Measurements from ENCODE around the gene EDDM13.
A peak's percentile ranks its signal among the peaks of the same experiment; 100 is the strongest.
"Not testable (repeated sequence)": the region's sequence is repeated elsewhere in the genome, so short reads cannot be mapped to it uniquely, and the experiment has no call there.

The EDDM13 gene

GRCh38 chr19:56272161-56272798 lies at the start of gene EDDM13:
Gene EDDM13, plus strand, starts transcription at chr19:56272748. Its CDS starts 87 bp downstream, at chr19:56272835.
- DNase-seq = no peak

- no peak for DNase-seq
Observed at GRCh38 chr19:56222901-56223300, 49.6 kb upstream of the EDDM13 start.

GRCh38 chr19:56223481-56223880 lies 49.1 kb upstream of the EDDM13 start:
- no peak for DNase-seq

- DNase-seq = no peak
Observed at GRCh38 chr19:56245121-56245740, 27.3 kb upstream of the EDDM13 start.

- not testable (repeated sequence) for DNase-seq
Observed at GRCh38 chr19:56245764-56246163, 26.8 kb upstream of the EDDM13 start.

- DNase-seq = not testable (repeated sequence)
Observed at GRCh38 chr19:56248736-56249338, 23.7 kb upstream of the EDDM13 start.

- peak; percentile 25 for DNase-seq
Observed at GRCh38 chr19:56252699-56253422, 19.7 kb upstream of the EDDM13 start.

- no peak for DNase-seq
Observed at GRCh38 chr19:56253737-56254136, 18.8 kb upstream of the EDDM13 start.

- no peak for DNase-seq
Observed at GRCh38 chr19:56258272-56258671, 14.3 kb upstream of the EDDM13 start.

GRCh38 chr19:56261145-56261544 lies 11.4 kb upstream of the EDDM13 start:
- no peak for DNase-seq

GRCh38 chr19:56261932-56262331 lies 10.6 kb upstream of the EDDM13 start:
- not testable (repeated sequence) for DNase-seq

GRCh38 chr19:56263319-56263718 lies 9.2 kb upstream of the EDDM13 start:
- DNase-seq = no peak

- no peak for DNase-seq
Observed at GRCh38 chr19:56266051-56266450, 6.5 kb upstream of the EDDM13 start.

GRCh38 chr19:56269348-56269747 lies 3.2 kb upstream of the EDDM13 start:
- DNase-seq = no peak

GRCh38 chr19:56270676-56271075 lies 1.9 kb upstream of the EDDM13 start:
- DNase-seq = no peak

- DNase-seq = no peak
Observed at GRCh38 chr19:56271151-56271550, 1.4 kb upstream of the EDDM13 start.

GRCh38 chr19:56273563-56274117 lies 1.1 kb downstream of the EDDM13 start:
- no peak for DNase-seq

- no peak for DNase-seq
Observed at GRCh38 chr19:56282809-56283208, 10.3 kb downstream of the EDDM13 start.

- no peak for DNase-seq
Observed at GRCh38 chr19:56284746-56285145, 12.2 kb downstream of the EDDM13 start.

GRCh38 chr19:56290104-56290503 lies 17.6 kb downstream of the EDDM13 start:
- no peak for DNase-seq

- DNase-seq = no peak
Observed at GRCh38 chr19:56291867-56292266, 19.3 kb downstream of the EDDM13 start.

- DNase-seq = no peak
Observed at GRCh38 chr19:56294549-56294948, 22.0 kb downstream of the EDDM13 start.
